ENCODE measurements around the gene CDRT15. TPM values are rescaled to one million over a fixed set of nuclear protein-coding genes. Genes with fewer than 3 reads are reported as not detected.

Gene CDRT15
- total RNA-seq, 1 donor = not detected

DNA sequence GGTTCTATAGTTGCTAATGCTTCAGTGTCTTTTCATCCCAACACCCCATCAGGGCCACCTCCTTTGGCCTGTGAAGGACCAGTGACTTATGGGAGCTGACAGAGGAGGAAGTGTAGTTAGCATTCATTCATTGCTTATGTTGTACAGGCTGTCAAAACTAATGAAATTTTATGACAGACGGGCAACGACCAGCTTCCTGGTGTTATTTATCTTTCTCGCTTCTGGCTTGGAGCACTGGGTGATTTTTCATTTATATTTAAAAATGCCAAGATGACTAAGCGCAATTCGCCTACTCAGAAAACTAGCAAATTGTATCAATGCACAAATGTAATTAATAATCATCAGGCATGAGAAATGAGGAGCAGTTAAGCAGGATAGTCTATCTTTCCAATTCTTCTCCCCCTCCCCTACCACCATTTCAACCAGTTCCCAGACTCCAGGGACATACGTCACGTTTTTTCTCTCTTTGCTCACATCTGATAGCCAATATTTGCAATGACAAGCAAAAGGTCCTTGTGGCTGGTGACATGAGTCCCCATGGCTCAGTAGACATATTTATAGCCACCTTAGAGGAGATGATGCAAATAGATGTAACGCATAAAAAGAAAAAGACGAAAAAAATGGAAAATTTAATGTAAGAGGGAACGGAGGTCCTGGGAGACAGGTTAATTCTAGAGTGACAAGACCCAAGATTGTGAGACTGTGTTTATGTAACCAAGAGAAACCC lies 11.2 kb downstream of the CDRT15 start:
- Histone ChIP-seq H3K4me3 (ENCODE audit: low read length) (no peak overlapping the region), H3K4me1 (ENCODE audit: insufficient read depth, low read length) (no peaks in the 10 kb centered on the region), H3K27me3 (ENCODE audit: insufficient read depth, low read length) (no peaks in the 10 kb centered on the region), H3K9me3 (ENCODE audit: low read depth, low read length) (no peaks in the 10 kb centered on the region)

DNA sequence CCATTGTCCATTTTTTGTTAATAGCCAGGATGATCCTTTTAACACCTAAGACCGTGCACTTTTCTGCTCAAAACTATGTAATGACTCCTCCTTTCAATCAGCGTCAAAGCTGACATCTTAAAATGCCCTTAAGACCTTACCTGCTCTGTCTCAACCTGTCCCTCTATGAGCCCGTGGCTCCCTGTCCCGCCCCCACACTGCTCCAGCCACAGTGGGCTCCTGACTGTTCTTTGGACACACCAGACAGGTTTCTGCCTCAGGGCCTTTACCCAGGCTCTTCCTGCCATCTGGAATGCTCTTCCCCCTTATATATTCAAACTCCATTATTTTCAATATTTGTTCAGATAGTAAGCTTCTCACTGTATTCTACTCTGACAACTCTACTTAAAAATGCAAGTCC lies 14.1 kb downstream of the CDRT15 start:
- Histone ChIP-seq H3K27me3 (ENCODE audit: insufficient read depth, low read length) (no peaks in the 10 kb centered on the region), H3K4me3 (ENCODE audit: low read length) (no peak overlapping the region), H3K9me3 (ENCODE audit: low read depth, low read length) (no peaks in the 10 kb centered on the region), H3K4me1 (ENCODE audit: insufficient read depth, low read length) (no peaks in the 10 kb centered on the region)

DNA sequence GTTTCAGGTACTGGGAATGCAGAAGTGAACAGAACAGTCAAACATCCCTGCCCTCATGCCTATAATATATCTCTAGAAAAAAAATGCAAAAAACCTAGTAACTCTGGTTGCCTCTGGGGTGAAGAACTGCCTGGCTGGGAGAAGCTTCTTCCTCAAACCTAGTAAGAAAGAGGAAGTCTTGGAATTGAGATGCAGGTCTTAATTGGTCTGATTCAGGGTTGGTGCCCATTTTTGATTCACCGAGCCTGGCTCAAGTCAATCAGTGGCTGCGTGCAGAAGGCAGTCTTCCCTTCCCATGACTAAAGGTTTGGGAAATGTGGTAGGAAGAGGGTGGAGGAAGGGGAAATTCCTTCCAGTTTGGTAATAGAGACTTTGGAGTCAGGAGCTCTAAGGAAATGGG lies 22.4 kb downstream of the CDRT15 start:
- Histone ChIP-seq H3K4me1 (ENCODE audit: insufficient read depth, low read length) (peaks cover 4% of the 10 kb centered on the region), H3K9me3 (ENCODE audit: low read depth, low read length) (no peaks in the 10 kb centered on the region), H3K4me3 (ENCODE audit: low read length) (no peak overlapping the region), H3K27me3 (ENCODE audit: insufficient read depth, low read length) (no peaks in the 10 kb centered on the region)

DNA sequence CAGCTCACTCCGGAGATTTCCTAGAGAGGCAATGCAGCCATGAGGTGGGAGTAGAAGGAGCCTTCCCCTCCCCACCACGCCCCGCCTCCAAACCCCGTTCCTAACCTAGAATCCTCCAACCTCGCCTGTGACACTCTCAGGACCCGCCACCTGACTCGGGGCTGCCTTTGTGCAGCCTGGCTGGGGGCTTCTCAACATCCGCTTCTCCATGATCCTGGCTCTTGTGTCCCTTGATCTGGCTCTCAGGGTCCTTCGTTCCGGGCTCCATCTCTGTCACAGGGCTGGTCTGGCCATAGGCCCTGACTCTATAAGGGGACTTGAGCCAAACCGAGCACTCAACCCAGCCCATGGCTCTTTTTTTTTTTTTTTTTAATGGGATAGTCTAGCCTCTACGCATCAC lies 24.3 kb downstream of the CDRT15 start:
- Histone ChIP-seq H3K4me3 (ENCODE audit: low read length) (no peak overlapping the region), H3K9me3 (ENCODE audit: low read depth, low read length) (no peaks in the 10 kb centered on the region), H3K4me1 (ENCODE audit: insufficient read depth, low read length) (peaks cover 4% of the 10 kb centered on the region), H3K27me3 (ENCODE audit: insufficient read depth, low read length) (no peaks in the 10 kb centered on the region)

DNA sequence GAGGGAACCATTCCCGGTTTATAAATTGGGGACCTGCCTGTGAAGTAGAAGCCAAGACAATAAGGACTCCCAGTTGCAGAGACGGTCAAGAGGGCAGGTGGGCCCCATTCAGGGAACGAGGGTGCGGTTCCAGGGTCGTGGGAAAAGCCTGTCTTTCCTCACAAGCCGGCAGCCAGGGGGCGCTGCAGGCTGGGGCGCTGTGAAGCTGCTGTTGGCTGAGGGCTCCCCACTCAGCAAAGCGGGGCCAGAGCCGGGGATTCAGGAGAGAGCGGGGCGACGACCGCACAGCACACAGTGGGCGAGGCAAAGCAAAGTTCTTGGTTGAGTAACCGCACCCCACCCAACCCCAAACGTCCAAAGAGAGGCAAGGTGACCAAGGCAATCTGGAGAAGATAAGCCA lies 24.9 kb downstream of the CDRT15 start:
- Histone ChIP-seq H3K9me3 (ENCODE audit: low read depth, low read length) (no peaks in the 10 kb centered on the region), H3K4me3 (ENCODE audit: low read length) (no peak overlapping the region), H3K4me1 (ENCODE audit: insufficient read depth, low read length) (peaks cover 6% of the 10 kb centered on the region), H3K27me3 (ENCODE audit: insufficient read depth, low read length) (no peaks in the 10 kb centered on the region)

DNA sequence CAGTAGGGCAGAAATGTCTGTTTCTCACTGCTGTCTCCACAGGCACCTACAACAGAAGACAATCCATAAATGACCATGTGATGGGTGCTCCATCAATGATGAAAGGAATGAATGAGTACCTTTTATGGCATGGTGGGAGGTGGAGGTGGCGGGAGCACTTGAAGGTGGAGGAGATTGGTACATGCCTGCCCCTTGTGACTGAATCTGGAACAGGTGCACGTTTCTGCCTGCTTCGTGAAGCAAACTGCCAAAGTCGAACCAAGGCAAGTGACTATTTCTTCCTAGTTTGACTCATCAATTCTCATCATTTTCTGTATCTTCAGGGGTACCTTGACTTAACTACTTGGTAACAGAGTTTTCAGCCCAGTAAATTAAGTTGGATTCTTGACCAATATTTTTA lies 25.4 kb downstream of the CDRT15 start:
- peaks cover 11% of the 10 kb centered on the region for H3K4me1 ChIP-seq (ENCODE audit: insufficient read depth, low read length)
- no peaks in the 10 kb centered on the region for H3K9me3 ChIP-seq (ENCODE audit: low read depth, low read length)
- H3K27me3 ChIP-seq (ENCODE audit: insufficient read depth, low read length) = no peaks in the 10 kb centered on the region
- H3K4me3 ChIP-seq (ENCODE audit: low read length) = no peak overlapping the region

DNA sequence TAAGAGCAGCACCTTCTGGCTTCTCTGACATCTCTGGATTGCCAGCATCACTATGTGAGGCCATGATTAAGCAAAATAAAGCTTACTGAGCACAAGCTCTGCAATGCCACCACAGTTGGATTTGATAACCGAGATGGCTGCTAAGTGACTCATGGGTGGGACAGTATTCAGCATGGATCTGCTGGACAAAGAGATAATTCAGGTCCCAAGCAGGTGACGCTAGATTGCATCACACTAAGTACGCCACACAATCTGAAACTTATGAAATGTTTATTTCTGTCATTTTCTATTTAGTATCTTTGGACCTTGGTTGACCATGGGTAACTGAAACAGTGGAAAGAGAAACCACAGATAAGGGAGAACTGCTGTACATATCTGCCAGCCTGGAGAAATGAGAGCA lies 27.4 kb downstream of the CDRT15 start:
- no peaks in the 10 kb centered on the region for H3K27me3 ChIP-seq (ENCODE audit: insufficient read depth, low read length)
- H3K4me1 ChIP-seq (ENCODE audit: insufficient read depth, low read length) = peaks cover 32% of the 10 kb centered on the region
- no peaks in the 10 kb centered on the region for H3K9me3 ChIP-seq (ENCODE audit: low read depth, low read length)
- no peak overlapping the region for H3K4me3 ChIP-seq (ENCODE audit: low read length)

DNA sequence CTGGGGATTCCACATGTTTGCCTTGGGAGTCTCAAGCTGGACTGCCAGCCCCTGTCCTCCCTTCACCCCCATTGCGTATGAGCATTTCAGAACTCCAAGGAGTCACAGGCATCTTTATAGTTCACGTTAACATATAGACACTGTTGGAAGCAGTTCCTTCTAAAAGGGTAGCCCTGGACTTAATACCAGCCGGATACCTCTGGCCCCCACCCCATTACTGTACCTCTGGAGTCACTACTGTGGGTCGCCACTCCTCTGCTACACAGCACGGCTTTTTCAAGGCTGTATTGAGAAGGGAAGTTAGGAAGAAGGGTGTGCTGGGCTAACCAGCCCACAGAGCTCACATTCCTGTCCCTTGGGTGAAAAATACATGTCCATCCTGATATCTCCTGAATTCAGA lies 28.9 kb downstream of the CDRT15 start:
- H3K27me3 ChIP-seq (ENCODE audit: insufficient read depth, low read length) = no peaks in the 10 kb centered on the region
- no peak overlapping the region for H3K4me3 ChIP-seq (ENCODE audit: low read length)
- H3K4me1 ChIP-seq (ENCODE audit: insufficient read depth, low read length) = peaks cover 44% of the 10 kb centered on the region
- no peaks in the 10 kb centered on the region for H3K9me3 ChIP-seq (ENCODE audit: low read depth, low read length)

DNA sequence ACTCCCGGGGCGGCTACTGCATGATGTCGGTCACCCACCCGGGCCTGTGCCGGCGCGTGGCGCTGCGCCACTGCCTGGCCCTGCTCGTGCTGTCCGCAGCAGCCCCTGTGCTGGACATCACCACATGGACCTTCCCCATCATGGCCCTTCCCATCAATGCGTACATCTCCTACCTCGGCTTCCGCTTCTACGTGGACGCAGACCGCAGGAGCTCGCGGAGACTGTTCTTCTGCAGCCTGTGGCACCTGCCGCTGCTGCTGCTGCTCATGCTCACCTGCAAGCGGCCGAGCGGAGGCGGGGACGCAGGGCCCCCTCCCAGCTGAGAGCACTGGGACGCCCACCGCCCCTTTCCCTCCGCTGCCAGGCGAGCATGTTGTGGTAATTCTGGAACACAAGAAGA lies 29.8 kb downstream of the CDRT15 start:
- Histone ChIP-seq H3K27me3 (ENCODE audit: insufficient read depth, low read length) (no peaks in the 10 kb centered on the region), H3K9me3 (ENCODE audit: low read depth, low read length) (no peaks in the 10 kb centered on the region), H3K4me1 (ENCODE audit: insufficient read depth, low read length) (peaks cover 53% of the 10 kb centered on the region), H3K4me3 (ENCODE audit: low read length) (no peak overlapping the region)

DNA sequence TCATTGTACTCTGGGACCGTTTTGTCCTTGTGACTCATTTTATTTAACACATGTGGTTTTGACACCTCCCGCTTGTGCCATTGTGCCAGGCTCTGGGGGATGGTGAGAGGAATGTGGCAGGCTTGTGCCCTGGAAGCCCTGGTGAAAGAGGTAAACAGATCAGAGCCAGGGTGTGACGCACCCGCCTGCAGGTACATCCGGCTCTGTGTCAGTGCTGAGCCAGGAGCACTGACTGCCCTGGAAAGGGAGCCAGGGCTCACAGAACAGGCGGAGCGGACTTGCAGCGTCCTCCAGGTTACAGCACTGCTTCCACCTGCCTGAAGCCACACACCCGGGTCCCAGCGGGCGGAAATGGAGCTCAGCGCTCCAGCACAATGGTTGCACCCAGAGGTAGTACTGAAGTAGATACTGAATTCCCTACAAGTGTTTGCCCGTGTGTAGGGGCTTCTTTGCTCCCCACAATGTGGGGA lies 30.6 kb downstream of the CDRT15 start:
- Histone ChIP-seq H3K4me1 (ENCODE audit: insufficient read depth, low read length) (peaks cover 58% of the 10 kb centered on the region), H3K27me3 (ENCODE audit: insufficient read depth, low read length) (no peaks in the 10 kb centered on the region), H3K9me3 (ENCODE audit: low read depth, low read length) (no peaks in the 10 kb centered on the region), H3K4me3 (ENCODE audit: low read length) (no peak overlapping the region)

DNA sequence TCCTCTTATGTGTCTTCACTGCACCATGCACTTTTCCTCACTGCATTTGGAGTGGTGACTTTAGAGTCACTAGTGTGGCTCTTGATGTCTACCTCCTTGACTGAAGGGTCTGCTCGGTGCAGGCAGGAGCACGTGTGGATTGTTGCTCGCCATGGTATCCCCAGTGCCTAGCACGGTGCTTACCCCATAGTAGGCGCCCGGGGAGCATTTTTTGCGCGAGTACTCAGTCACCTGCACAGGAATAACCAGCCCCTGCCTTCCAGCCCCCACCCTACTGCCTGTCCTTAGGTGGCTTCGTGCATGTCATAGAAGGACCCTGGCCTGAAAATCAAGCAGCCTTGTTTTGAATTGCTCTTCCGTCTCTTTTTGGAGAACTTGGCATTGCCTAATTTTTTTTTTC lies 31.3 kb downstream of the CDRT15 start:
- H3K27me3 ChIP-seq (ENCODE audit: insufficient read depth, low read length) = no peaks in the 10 kb centered on the region
- no peak overlapping the region for H3K4me3 ChIP-seq (ENCODE audit: low read length)
- H3K4me1 ChIP-seq (ENCODE audit: insufficient read depth, low read length) = peaks cover 64% of the 10 kb centered on the region
- no peaks in the 10 kb centered on the region for H3K9me3 ChIP-seq (ENCODE audit: low read depth, low read length)

DNA sequence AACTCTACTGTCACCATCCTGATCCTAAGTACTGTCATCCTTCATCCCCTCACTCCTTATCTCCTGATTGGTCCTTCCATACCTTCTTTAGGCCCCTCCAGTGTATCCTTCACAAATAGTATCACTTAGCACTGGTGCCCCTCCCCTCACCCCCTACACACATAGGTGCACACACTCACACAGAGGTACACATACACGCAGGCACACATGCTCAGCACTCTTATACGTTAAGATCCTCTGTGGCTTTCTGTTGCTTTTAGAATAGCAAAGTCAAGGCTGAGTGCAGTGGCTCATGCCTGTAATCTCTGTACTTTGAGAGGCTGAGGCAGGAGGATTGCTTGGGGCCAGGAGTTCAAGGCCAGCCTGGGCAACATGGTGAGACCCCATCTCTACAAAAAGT lies 32.1 kb downstream of the CDRT15 start:
- no peaks in the 10 kb centered on the region for H3K9me3 ChIP-seq (ENCODE audit: low read depth, low read length)
- no peak overlapping the region for H3K4me3 ChIP-seq (ENCODE audit: low read length)
- H3K4me1 ChIP-seq (ENCODE audit: insufficient read depth, low read length) = peaks cover 73% of the 10 kb centered on the region
- no peaks in the 10 kb centered on the region for H3K27me3 ChIP-seq (ENCODE audit: insufficient read depth, low read length)

DNA sequence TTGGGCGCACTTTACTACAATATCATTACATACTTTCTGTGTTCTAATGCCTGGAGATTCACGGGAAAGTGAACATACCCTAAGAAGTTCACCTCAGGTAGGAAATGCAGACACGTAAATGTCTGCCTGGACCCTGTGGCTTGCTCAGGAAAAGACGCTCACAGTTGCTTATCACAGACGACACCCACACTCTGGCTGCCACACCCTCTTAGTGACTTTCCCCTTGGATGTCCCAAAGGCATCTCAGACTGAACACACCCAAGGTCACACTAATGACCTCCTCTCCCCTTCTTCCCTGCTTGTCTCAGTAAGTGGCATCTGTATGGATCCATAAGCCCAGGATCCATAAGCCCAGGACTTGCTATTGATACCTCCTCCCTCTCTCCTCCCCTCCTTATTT lies 32.6 kb downstream of the CDRT15 start:
- peaks cover 77% of the 10 kb centered on the region for H3K4me1 ChIP-seq (ENCODE audit: insufficient read depth, low read length)
- no peaks in the 10 kb centered on the region for H3K27me3 ChIP-seq (ENCODE audit: insufficient read depth, low read length)
- no peak overlapping the region for H3K4me3 ChIP-seq (ENCODE audit: low read length)

DNA sequence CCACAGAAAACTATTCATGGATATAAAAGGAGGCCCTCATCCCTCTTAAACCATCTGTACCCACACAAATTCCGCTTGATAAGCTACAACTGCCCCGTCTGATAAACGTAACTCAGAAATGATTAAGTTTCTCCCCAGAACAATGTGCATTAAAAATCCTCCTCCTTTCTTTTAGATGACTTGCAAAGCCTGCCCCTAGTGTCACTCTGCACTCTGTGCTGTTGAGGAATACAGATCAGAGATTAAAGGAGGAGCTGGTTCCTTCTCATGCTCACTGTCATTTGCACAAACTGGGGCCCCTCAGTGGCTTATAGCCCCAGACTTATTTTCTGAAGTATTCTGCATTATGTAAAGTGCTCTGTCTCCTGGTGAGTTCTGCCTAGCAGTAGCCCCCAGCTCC lies 33.3 kb downstream of the CDRT15 start:
- Histone ChIP-seq H3K4me3 (ENCODE audit: low read length) (no peak overlapping the region), H3K27me3 (ENCODE audit: insufficient read depth, low read length) (no peaks in the 10 kb centered on the region), H3K9me3 (ENCODE audit: low read depth, low read length) (no peaks in the 10 kb centered on the region), H3K4me1 (ENCODE audit: insufficient read depth, low read length) (peaks cover 79% of the 10 kb centered on the region)

More for the DNA sequence above, 32.6 kb downstream of the CDRT15 start:
- no peaks in the 10 kb centered on the region for H3K9me3 ChIP-seq (ENCODE audit: low read depth, low read length)

DNA sequence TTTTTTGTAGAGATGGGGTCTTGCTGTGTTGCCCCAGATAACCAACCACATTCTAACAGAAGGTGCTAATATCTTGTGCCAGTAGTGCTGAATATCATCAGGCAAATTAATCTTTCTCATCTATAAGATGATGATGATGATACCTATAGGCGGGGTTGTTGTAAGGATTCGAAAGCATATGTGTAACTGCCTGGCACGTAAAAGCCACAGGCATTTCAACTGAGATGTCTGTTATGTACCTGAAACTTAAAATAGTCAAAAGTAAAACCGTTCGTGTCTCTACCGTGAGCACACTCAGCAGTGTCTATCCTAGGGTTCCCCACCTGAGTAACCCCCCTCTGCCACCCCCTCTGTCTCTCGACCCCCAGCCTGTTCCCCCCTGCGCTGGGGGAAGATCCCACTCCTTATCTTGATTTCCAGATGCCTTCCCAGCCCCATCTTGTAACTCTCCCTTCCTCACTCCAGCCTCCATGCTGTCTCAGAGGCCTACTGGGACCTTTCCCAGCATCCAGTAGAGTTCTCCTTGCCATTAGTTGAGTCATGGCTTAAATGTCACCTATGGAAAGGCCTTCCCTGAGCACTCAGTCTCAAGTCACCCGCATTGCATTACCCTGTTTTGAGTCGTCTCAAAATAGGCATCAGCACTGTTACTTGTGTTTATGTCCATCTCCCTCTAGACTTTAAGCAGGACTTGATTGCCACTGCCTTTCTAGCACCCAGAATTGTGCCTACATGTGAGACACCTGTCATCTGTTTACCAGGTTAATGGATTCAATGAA lies 34.1 kb downstream of the CDRT15 start:
- Histone ChIP-seq H3K4me3 (ENCODE audit: low read length) (no peak overlapping the region), H3K4me1 (ENCODE audit: insufficient read depth, low read length) (peaks cover 87% of the 10 kb centered on the region), H3K9me3 (ENCODE audit: low read depth, low read length) (no peaks in the 10 kb centered on the region), H3K27me3 (ENCODE audit: insufficient read depth, low read length) (no peaks in the 10 kb centered on the region)

DNA sequence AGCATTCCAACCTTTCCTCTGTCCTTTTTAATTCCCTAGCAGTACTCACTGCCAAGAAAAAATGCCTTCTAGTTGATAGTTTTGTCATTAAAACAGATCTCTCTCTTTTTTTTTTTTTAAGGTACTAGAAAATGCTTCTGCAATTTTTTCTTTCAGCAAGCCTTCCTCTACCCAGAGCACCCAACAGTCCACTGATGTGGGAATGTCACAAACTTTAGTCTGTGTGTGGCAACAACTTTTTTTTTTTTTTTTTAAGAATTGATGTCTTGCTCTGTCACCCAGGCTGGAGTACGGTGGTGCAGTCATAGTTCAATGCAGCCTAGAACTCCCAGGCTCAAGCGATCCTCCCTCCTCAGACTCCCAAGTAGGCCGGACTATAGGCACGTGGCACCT lies 34.7 kb downstream of the CDRT15 start:
- Histone ChIP-seq H3K4me1 (ENCODE audit: insufficient read depth, low read length) (peaks cover 93% of the 10 kb centered on the region), H3K27me3 (ENCODE audit: insufficient read depth, low read length) (no peaks in the 10 kb centered on the region), H3K9me3 (ENCODE audit: low read depth, low read length) (no peaks in the 10 kb centered on the region), H3K4me3 (ENCODE audit: low read length) (no peak overlapping the region)

Measured in mononuclear cell (primary cell).